Epithelial cell of esophagus (primary cell): Measurements from ENCODE around the gene EIF2B1.
"Not testable (repeated sequence)": the region's sequence is repeated elsewhere in the genome, so short reads cannot be mapped to it uniquely, and the experiment has no call there.

Experiments
- DNase-seq: peaks from one replicate; pipeline ENCODE4 v3.0.0; 2010; ENCODE audit warnings: low read depth
- H3K4me3 ChIP-seq: 2 replicates; pipeline ENCODE4 v1.5.1; 2011; ENCODE audit warnings: mild to moderate bottlenecking, low read length, control low read depth
- CTCF ChIP-seq: IDR thresholded peaks from 2 replicates; pipeline ENCODE4 v1.5.1; 2011; ENCODE audit warnings: low read depth, mild to moderate bottlenecking, low read length, control low read depth, inconsistent platforms; ENCODE audit not compliant: insufficient read depth; ENCODE audit errors: missing control alignments

The EIF2B1 gene

GRCh38 chr12:123597100-123597499 is 36.4 kb downstream of the EIF2B1 start:
- no peak for TF ChIP-seq CTCF
- no peak for DNase-seq
- no peak overlapping the region for H3K4me3 ChIP-seq

- TF ChIP-seq CTCF = no peak
- no peak overlapping the region for H3K4me3 ChIP-seq
- DNase-seq = no peak
Measured at GRCh38 chr12:123595729-123596128, 37.8 kb downstream of the EIF2B1 start.

- H3K4me3 ChIP-seq = no peak overlapping the region
- no peak for DNase-seq
- TF ChIP-seq CTCF = no peak
Measured at GRCh38 chr12:123591702-123592481, 41.6 kb downstream of the EIF2B1 start.

- H3K4me3 ChIP-seq = no peak overlapping the region
- DNase-seq = no peak
- no peak for TF ChIP-seq CTCF
Measured at GRCh38 chr12:123580772-123581171, 52.7 kb downstream of the EIF2B1 start.

- not testable (repeated sequence) for H3K4me3 ChIP-seq, DNase-seq
Measured at GRCh38 chr12:123578829-123579228, 54.7 kb downstream of the EIF2B1 start.

- H3K4me3 ChIP-seq = no peak overlapping the region
- no peak for TF ChIP-seq CTCF
- DNase-seq = no peak
Measured at GRCh38 chr12:123578243-123578642, 55.2 kb downstream of the EIF2B1 start.

GRCh38 chr12:123576611-123577010 is 56.9 kb downstream of the EIF2B1 start:
- H3K4me3 ChIP-seq = no peak overlapping the region
- no peak for TF ChIP-seq CTCF
- no peak for DNase-seq

GRCh38 chr12:123573870-123574269 is 59.6 kb downstream of the EIF2B1 start:
- no peak overlapping the region for H3K4me3 ChIP-seq
- no peak for DNase-seq
- TF ChIP-seq CTCF = no peak
